ENCODE results near the gene THSD7B. TPM values are rescaled to one million over a fixed set of nuclear protein-coding genes. Genes with fewer than 3 reads are reported as not detected.

THSD7B gene
- total RNA-seq, 4 donors from 2014 or later, result 0.12 to 1.1 (median 0.39) TPM

- ATAC-seq, result no peak
Observed at GRCh38 chr2:136990316-136990715, 225.0 kb downstream of the THSD7B start.

DNA sequence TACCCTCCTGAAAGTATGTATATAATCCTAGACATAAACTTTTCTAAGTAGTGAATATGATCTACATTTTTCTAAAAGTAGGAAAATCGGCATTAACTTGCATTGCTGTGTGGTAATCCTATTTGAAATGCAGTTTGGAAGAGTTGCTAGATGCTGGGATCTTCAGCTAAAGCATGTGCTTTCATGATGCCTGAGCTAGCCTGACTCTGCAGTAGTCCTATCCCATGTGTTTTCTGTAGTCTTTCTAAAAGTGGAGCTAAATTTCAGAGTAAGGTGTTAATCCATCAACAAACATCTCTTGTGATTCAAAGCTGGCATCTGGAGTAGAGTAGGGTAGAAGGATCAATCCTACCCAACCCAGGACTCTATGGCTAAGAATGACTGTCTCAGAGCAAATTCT is 229.4 kb downstream of the THSD7B start:
- H3K27ac ChIP-seq, result no peak overlapping the region

More at GRCh38 chr2:136990316-136990715, 225.0 kb downstream of the THSD7B start:
- Histone ChIP-seq H3K27ac (no peak overlapping the region), H3K4me1 (no peaks in the 10 kb centered on the region), H3K36me3 (no peaks in the 10 kb centered on the region), H3K27me3 (no peaks in the 10 kb centered on the region), H3K4me3 (no peak overlapping the region), H3K9me3 (no peaks in the 10 kb centered on the region)
- TF ChIP-seq EP300 (IDR thresholded peaks at IDR 0.05) (no peak), POLR2AphosphoS5 (IDR thresholded peaks at IDR 0.05) (no peak), POLR2A (IDR thresholded peaks at IDR 0.05) (no peak)
- TF ChIP-seq, protein P1, sequence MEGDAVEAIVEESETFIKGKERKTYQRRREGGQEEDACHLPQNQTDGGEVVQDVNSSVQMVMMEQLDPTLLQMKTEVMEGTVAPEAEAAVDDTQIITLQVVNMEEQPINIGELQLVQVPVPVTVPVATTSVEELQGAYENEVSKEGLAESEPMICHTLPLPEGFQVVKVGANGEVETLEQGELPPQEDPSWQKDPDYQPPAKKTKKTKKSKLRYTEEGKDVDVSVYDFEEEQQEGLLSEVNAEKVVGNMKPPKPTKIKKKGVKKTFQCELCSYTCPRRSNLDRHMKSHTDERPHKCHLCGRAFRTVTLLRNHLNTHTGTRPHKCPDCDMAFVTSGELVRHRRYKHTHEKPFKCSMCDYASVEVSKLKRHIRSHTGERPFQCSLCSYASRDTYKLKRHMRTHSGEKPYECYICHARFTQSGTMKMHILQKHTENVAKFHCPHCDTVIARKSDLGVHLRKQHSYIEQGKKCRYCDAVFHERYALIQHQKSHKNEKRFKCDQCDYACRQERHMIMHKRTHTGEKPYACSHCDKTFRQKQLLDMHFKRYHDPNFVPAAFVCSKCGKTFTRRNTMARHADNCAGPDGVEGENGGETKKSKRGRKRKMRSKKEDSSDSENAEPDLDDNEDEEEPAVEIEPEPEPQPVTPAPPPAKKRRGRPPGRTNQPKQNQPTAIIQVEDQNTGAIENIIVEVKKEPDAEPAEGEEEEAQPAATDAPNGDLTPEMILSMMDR (IDR thresholded peaks at IDR 0.05), result no peak
- 63 to 73% methylated on average over 4 of the region's 4 CpGs for WGBS, 2 donors (ENCODE audit: low coverage in 1 of 2)

GRCh38 chr2:136997557-136997956 is 232.2 kb downstream of the THSD7B start:
- Histone ChIP-seq H3K27me3 (no peaks in the 10 kb centered on the region), H3K4me1 (no peaks in the 10 kb centered on the region), H3K4me3 (no peak overlapping the region), H3K9me3 (no peaks in the 10 kb centered on the region), H3K36me3 (no peaks in the 10 kb centered on the region), H3K27ac (no peak overlapping the region)
- 100% methylated on average over 1 of the region's 1 CpG; no CpG with 5 or more reads in 1 of the 2 donors for WGBS, 2 donors (ENCODE audit: low coverage in 1 of 2)
- ATAC-seq, result no peak
- TF ChIP-seq, protein P1 (IDR thresholded peaks at IDR 0.05), result no peak
- TF ChIP-seq POLR2AphosphoS5 (IDR thresholded peaks at IDR 0.05) (no peak), EP300 (IDR thresholded peaks at IDR 0.05) (no peak), POLR2A (IDR thresholded peaks at IDR 0.05) (no peak)

More for the DNA sequence above, 229.4 kb downstream of the THSD7B start:
- H3K36me3 ChIP-seq, result no peaks in the 10 kb centered on the region
- no peaks in the 10 kb centered on the region for H3K27me3 ChIP-seq
- no peaks in the 10 kb centered on the region for H3K9me3 ChIP-seq
- H3K4me3 ChIP-seq, result no peak overlapping the region
- no peak for TF ChIP-seq POLR2AphosphoS5 (IDR thresholded peaks at IDR 0.05)
- no peak for TF ChIP-seq POLR2A (IDR thresholded peaks at IDR 0.05)
- TF ChIP-seq, protein P1 (IDR thresholded peaks at IDR 0.05), result no peak
- no peak for TF ChIP-seq EP300 (IDR thresholded peaks at IDR 0.05)
- no peak for ATAC-seq
- 83 to 86% methylated on average over 1 of the region's 1 CpG for WGBS, 2 donors (ENCODE audit: low coverage in 1 of 2)
- no peaks in the 10 kb centered on the region for H3K4me1 ChIP-seq

- no peak for ATAC-seq
- WGBS, 2 donors (ENCODE audit: low coverage in 1 of 2), result 59 to 72% methylated on average over 2 of the region's 2 CpGs
- TF ChIP-seq POLR2A (IDR thresholded peaks at IDR 0.05) (no peak), POLR2AphosphoS5 (IDR thresholded peaks at IDR 0.05) (no peak), EP300 (IDR thresholded peaks at IDR 0.05) (no peak)
- TF ChIP-seq, protein P1 (IDR thresholded peaks at IDR 0.05), result no peak
- H3K36me3 ChIP-seq, result no peaks in the 10 kb centered on the region
- H3K27ac ChIP-seq, result no peak overlapping the region
- no peak overlapping the region for H3K4me3 ChIP-seq
- H3K27me3 ChIP-seq, result no peaks in the 10 kb centered on the region
- no peaks in the 10 kb centered on the region for H3K4me1 ChIP-seq
- H3K9me3 ChIP-seq, result no peaks in the 10 kb centered on the region
Observed at GRCh38 chr2:137000811-137001210, 235.5 kb downstream of the THSD7B start.

DNA sequence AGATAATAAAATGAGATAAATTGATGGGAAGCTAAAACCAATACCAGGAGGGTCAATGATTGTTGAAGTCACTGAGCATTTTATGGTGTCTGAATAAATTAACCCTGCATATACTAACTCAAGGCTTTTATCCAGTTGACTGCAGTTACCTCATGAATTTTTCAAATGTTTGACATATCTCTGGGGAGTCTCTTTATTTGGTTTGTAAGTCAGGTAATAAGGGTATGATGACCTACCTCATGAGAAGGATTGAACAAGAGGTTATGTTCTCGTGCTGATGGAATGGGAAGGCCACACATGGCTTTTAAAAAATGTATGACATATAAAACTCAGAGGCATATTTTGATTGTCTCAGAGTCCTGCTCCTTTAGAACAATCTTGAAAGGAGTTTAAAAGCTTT is 237.6 kb downstream of the THSD7B start:
- no peaks in the 10 kb centered on the region for H3K36me3 ChIP-seq
- no peak for ATAC-seq
- no peak overlapping the region for H3K4me3 ChIP-seq
- H3K27ac ChIP-seq, result no peak overlapping the region
- H3K9me3 ChIP-seq, result no peaks in the 10 kb centered on the region
- 81 to 93% methylated on average over 1 of the region's 1 CpG for WGBS, 2 donors (ENCODE audit: low coverage in 1 of 2)
- H3K4me1 ChIP-seq, result no peaks in the 10 kb centered on the region
- no peaks in the 10 kb centered on the region for H3K27me3 ChIP-seq
- TF ChIP-seq POLR2AphosphoS5 (IDR thresholded peaks at IDR 0.05) (no peak), POLR2A (IDR thresholded peaks at IDR 0.05) (no peak), EP300 (IDR thresholded peaks at IDR 0.05) (no peak)
- TF ChIP-seq, protein P1 (IDR thresholded peaks at IDR 0.05), result no peak
